MM.1S (cell line): ENCODE data around the gene C17orf75.
"Not testable (repeated sequence)": the region's sequence is repeated elsewhere in the genome, so short reads cannot be mapped to it uniquely, and the experiment has no call there.

ENCODE experiments used
- DNase-seq: peaks from one replicate; pipeline ENCODE4 v3.0.0-alpha.2; 2015
- H2AFZ ChIP-seq: fragments of 300-600 bp; sonication (generic); 2 replicates; pipeline ENCODE4 v1.6.0; 2016; ENCODE audit warnings: antibody characterized with exemption, low read length
- H3F3A ChIP-seq: fragments of 300-600 bp; sonication (generic); 2 replicates; pipeline ENCODE4 v1.6.1; 2016; ENCODE audit warnings: mild to moderate bottlenecking, antibody characterized with exemption, low read length, moderate library complexity, mixed read lengths; ENCODE audit not compliant: insufficient read depth
- H3K27ac ChIP-seq: fragments of 300-600 bp; sonication (generic); 2 replicates; pipeline ENCODE4 v1.5.1; 2016; ENCODE audit warnings: mild to moderate bottlenecking, low read length
- H3K27me3 ChIP-seq: fragments of 300-600 bp; sonication (generic); replicated peaks from 2 replicates; pipeline ENCODE4 v1.6.0; 2016; ENCODE audit warnings: low read length; ENCODE audit not compliant: insufficient read depth
- H3K36me3 ChIP-seq: fragments of 300-600 bp; sonication (generic); replicated peaks from 2 replicates; pipeline ENCODE4 v1.6.1; 2016; ENCODE audit warnings: mild to moderate bottlenecking, low read length, mixed read lengths; ENCODE audit not compliant: insufficient read depth
- H3K4me1 ChIP-seq: fragments of 300-600 bp; sonication (generic); 2 replicates; pipeline ENCODE4 v1.6.1; 2016; ENCODE audit warnings: low read length, mixed read lengths
- H3K4me2 ChIP-seq: fragments of 300-600 bp; sonication (generic); 2 replicates; pipeline ENCODE4 v1.6.0; 2016; ENCODE audit warnings: low read depth, low read length
- H3K4me3 ChIP-seq: fragments of 300-600 bp; sonication (generic); 2 replicates; pipeline ENCODE4 v1.5.1; 2016; ENCODE audit warnings: low read length, mixed read lengths
- H3K79me2 ChIP-seq: fragments of 300-600 bp; sonication (generic); 2 replicates; pipeline ENCODE4 v1.6.1; 2016; ENCODE audit warnings: mixed run types, low read length, mixed read lengths
- H3K9ac ChIP-seq: fragments of 300-600 bp; sonication (generic); 2 replicates; pipeline ENCODE4 v1.6.1; 2016; ENCODE audit warnings: low read length, mixed read lengths
- H3K9me2 ChIP-seq: fragments of 300-600 bp; sonication (generic); replicated peaks from 2 replicates; pipeline ENCODE4 v1.6.1; 2016; ENCODE audit warnings: mild to moderate bottlenecking, low read length, mixed read lengths; ENCODE audit not compliant: insufficient read depth
- H3K9me3 ChIP-seq: fragments of 300-600 bp; sonication (generic); replicated peaks from 2 replicates; pipeline ENCODE4 v1.6.1; 2016; ENCODE audit warnings: mild to moderate bottlenecking, low read length, mixed read lengths; ENCODE audit not compliant: insufficient read depth
- H4K20me1 ChIP-seq: fragments of 300-600 bp; sonication (generic); 2 replicates; pipeline ENCODE4 v1.6.1; 2016; ENCODE audit warnings: mild to moderate bottlenecking, low read length, moderate library complexity, mixed read lengths; ENCODE audit not compliant: insufficient read depth
- EZH2 ChIP-seq: fragments of 300-600 bp; sonication (generic); optimal IDR thresholded peaks from 2 replicates; pipeline ENCODE3; 2017; ENCODE audit warnings: low read depth, mild to moderate bottlenecking, antibody characterized with exemption, low read length, mixed read lengths
- EZH2phosphoT487 ChIP-seq: fragments of 300-600 bp; sonication (generic); IDR thresholded peaks from 2 replicates; pipeline ENCODE4 v1.6.1; 2018; ENCODE audit warnings: antibody characterized with exemption, low read length
- TF ChIP-seq, protein P1 (sequence below): fragments of 300-600 bp; sonication (generic); IDR thresholded peaks from 2 replicates; pipeline ENCODE4 v1.5.1; 2016; ENCODE audit warnings: antibody characterized with exemption, low read length, mixed read lengths

C17orf75 gene

DNA sequence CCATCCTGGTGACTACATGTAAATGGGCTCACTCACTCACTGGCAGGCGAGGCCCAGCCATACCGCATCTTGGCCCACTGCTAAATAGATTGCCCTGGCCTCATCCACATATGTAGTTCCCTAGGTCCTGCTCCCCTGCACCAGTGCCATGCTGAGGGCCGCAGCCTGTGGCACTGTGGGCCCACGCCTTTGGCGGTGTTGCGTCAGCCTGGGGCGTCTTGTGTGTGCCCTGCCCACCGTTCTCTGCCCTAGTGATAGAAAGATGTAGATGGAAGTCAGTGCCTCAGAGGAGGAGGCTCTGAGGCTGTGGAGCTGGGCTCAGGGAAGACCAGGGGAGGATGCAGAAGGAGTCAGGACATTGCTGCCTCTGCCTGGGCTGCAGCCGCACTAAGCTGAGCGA, 18.9 kb downstream of the C17orf75 start:
- H3K4me2 ChIP-seq, result no peak overlapping the region
- no peak overlapping the region for H2AFZ ChIP-seq
- no peaks in the 10 kb centered on the region for H3K9me3 ChIP-seq
- H3K79me2 ChIP-seq, result no peaks in the 10 kb centered on the region
- TF ChIP-seq, protein P1, sequence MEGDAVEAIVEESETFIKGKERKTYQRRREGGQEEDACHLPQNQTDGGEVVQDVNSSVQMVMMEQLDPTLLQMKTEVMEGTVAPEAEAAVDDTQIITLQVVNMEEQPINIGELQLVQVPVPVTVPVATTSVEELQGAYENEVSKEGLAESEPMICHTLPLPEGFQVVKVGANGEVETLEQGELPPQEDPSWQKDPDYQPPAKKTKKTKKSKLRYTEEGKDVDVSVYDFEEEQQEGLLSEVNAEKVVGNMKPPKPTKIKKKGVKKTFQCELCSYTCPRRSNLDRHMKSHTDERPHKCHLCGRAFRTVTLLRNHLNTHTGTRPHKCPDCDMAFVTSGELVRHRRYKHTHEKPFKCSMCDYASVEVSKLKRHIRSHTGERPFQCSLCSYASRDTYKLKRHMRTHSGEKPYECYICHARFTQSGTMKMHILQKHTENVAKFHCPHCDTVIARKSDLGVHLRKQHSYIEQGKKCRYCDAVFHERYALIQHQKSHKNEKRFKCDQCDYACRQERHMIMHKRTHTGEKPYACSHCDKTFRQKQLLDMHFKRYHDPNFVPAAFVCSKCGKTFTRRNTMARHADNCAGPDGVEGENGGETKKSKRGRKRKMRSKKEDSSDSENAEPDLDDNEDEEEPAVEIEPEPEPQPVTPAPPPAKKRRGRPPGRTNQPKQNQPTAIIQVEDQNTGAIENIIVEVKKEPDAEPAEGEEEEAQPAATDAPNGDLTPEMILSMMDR, result no peak
- no peak for TF ChIP-seq EZH2
- no peak for TF ChIP-seq EZH2phosphoT487
- H3K36me3 ChIP-seq, result no peaks in the 10 kb centered on the region
- no peaks in the 10 kb centered on the region for H3K27me3 ChIP-seq
- no peaks in the 10 kb centered on the region for H3F3A ChIP-seq
- peaks cover 12% of the 10 kb centered on the region; the same call in 1 of the 2 replicates for H3K4me1 ChIP-seq
- DNase-seq, result no peak
- H3K27ac ChIP-seq, result no peak overlapping the region
- no peaks in the 10 kb centered on the region for H3K9me2 ChIP-seq
- no peak overlapping the region for H3K9ac ChIP-seq
- H3K4me3 ChIP-seq, result no peak overlapping the region
- no peaks in the 10 kb centered on the region for H4K20me1 ChIP-seq

DNA sequence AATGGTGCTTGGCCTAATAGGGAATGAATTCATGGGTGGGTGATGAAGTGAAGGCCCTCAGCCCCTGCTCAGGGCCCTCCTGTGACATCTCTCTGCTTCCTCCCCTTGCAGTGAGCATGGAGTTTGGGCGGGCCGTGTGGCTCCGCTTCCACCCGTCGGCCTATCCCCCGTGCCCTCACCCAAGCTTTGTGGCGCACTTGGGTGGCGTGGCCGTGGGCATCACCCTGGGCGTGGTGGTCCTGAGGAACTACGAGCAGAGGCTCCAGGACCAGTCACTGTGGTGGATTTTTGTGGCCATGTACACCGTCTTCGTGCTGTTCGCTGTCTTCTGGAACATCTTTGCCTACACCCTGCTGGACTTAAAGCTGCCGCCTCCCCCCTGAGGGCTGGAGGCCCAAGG, 21.1 kb downstream of the C17orf75 start:
- Histone ChIP-seq H3K9me2 (no peaks in the 10 kb centered on the region), H3K79me2 (no peaks in the 10 kb centered on the region), H3K27ac (no peak overlapping the region), H2AFZ (no peak overlapping the region), H3K9me3 (no peaks in the 10 kb centered on the region), H3K36me3 (no peaks in the 10 kb centered on the region), H4K20me1 (no peaks in the 10 kb centered on the region), H3K4me1 (peaks cover 12% of the 10 kb centered on the region; the same call in 1 of the 2 replicates), H3F3A (no peaks in the 10 kb centered on the region), H3K27me3 (no peaks in the 10 kb centered on the region), H3K4me3 (no peak overlapping the region), H3K9ac (no peak overlapping the region), H3K4me2 (no peak overlapping the region)
- TF ChIP-seq EZH2 (no peak), EZH2phosphoT487 (no peak)
- TF ChIP-seq, protein P1, result no peak
- DNase-seq, result no peak

DNA sequence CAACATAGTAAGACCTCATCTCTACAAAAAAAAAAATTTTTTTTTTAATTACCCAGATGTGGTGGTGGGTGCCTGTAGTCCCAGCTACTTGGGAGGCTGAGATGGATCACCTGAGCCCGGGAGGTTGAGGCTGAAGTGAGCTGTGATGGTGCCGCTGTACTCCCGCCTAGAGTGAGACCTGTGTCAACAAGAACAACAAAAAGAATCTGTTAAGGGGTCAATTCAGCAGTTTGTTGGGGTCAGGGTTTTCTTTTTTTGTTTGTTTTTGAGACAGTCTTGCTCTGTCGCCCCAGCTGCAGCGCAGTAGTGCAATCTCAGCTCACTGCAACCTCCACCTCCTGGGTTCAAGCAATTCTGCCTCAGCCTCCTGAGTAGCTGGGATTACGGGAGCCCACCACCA, 21.9 kb downstream of the C17orf75 start:
- H2AFZ ChIP-seq, H3K9ac ChIP-seq, H3K79me2 ChIP-seq, H3K4me2 ChIP-seq, H3K9me2 ChIP-seq, H3K4me3 ChIP-seq, H3K9me3 ChIP-seq, H3F3A ChIP-seq, DNase-seq, H3K27ac ChIP-seq, H4K20me1 ChIP-seq, H3K27me3 ChIP-seq, H3K36me3 ChIP-seq: not testable (repeated sequence)
- peaks cover 12% of the 10 kb centered on the region; the same call in 1 of the 2 replicates for H3K4me1 ChIP-seq

DNA sequence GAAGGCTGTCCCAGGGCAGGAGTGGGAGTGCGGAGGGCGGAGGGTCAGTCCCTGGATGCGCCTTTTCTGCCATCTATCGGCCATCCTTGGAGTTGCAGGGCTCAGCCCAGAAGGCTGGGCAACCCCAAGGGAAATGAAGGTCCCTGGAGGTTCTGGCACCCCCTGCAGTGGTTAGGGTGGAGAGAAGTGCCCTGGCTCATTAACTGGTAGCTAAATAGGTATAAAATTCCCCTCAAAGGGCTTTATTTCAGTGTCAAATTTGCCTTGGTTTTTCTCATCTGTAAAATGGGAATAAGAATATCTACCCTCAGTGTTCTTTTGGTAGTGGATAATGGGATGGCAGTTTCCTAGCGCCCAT, 22.4 kb downstream of the C17orf75 start:
- DNase-seq, result peak; percentile 66
- Histone ChIP-seq H3K79me2 (no peaks in the 10 kb centered on the region), H3F3A (no peaks in the 10 kb centered on the region), H3K9me3 (no peaks in the 10 kb centered on the region), H3K9me2 (no peaks in the 10 kb centered on the region), H3K4me3 (peak overlapping the region; percentile 44), H2AFZ (peak overlapping the region; percentile 37; the same call in 1 of the 2 replicates), H3K4me1 (peaks cover 11% of the 10 kb centered on the region; the same call in 1 of the 2 replicates), H4K20me1 (no peaks in the 10 kb centered on the region), H3K4me2 (peak overlapping the region; percentile 53; the same call in 1 of the 2 replicates), H3K9ac (no peak overlapping the region; the same call in 1 of the 2 replicates), H3K27ac (no peak overlapping the region), H3K27me3 (no peaks in the 10 kb centered on the region), H3K36me3 (no peaks in the 10 kb centered on the region)
- TF ChIP-seq, protein P1, result peak; percentile 96
- no peak for TF ChIP-seq EZH2
- TF ChIP-seq EZH2phosphoT487, result no peak
